ENCODE data around the gene QSOX2. TPM values are rescaled to one million over a fixed set of nuclear protein-coding genes. Genes with fewer than 3 reads are reported as not detected.

QSOX2 gene
- total RNA-seq, 1 experiment from 2014 or later = 34.6 TPM

- BruUV-seq (replicated peaks) = no TSS peak
- H3K4me3 ChIP-seq (replicated peaks in 1 of 2; ENCODE audit: low read depth in 1 of 2, low read length in 2 of 2) = no peak overlapping the region
- H3K27me3 ChIP-seq (ENCODE audit: insufficient read depth, low read length) = no peaks in the 10 kb centered on the region
- ATAC-seq = no peak
- TF ChIP-seq SRF (IDR thresholded peaks at IDR 0.05; ENCODE audit: low read depth) (no peak), TCF7L2 (IDR thresholded peaks at IDR 0.05; ENCODE audit: borderline replicate concordance, extremely low read depth, insufficient read depth, insufficient read length) (no peak), POLR2AphosphoS5 (IDR thresholded peaks at IDR 0.05; ENCODE audit: low read depth, low read length) (no peak), EGR1 (IDR thresholded peaks at IDR 0.05; ENCODE audit: low read depth) (no peak), CBX3 (IDR thresholded peaks at IDR 0.05; ENCODE audit: low read depth) (no peak), YY1 (IDR thresholded peaks at IDR 0.05; ENCODE audit: extremely low read depth, insufficient replicate concordance, low read depth, low read length) (no peak), MAX (IDR thresholded peaks at IDR 0.05) (no peak), EZH2phosphoT487 (IDR thresholded peaks at IDR 0.05; ENCODE audit: borderline replicate concordance) (no peak), ZNF274 (IDR thresholded peaks at IDR 0.05; ENCODE audit: low read depth, low read length) (no peak), CEBPB (IDR thresholded peaks at IDR 0.05; ENCODE audit: low read depth) (no peak), JUND (IDR thresholded peaks at IDR 0.05) (no peak), SIN3A (IDR thresholded peaks at IDR 0.05; ENCODE audit: low read depth) (no peak), REST (IDR thresholded peaks at IDR 0.05; ENCODE audit: low read depth) (no peak), FOSL1 (IDR thresholded peaks at IDR 0.05; ENCODE audit: low read depth) (no peak)
- H3K27ac ChIP-seq (ENCODE audit: low read depth, low read length) = no peak overlapping the region
- no peak overlapping the region for H3K9ac ChIP-seq (ENCODE audit: low read length)
- ChIA-PET POLR2A (no interaction called here), RAD21 (ENCODE audit: low non-redundant PET in 1 of 2, low total read pairs in 2 of 2, uncharacterized antibody in 2 of 2, unreplicated experiment in 2 of 2) (no interaction called here), CTCF (interaction anchor here (1.2 kb wide), 1 partner anchor 12 kb away, joined by 3 read pairs; no protein-coding TSS in a partner anchor)
- no peak for DNase-seq (ENCODE audit: low read depth, low spot score)
- no peaks in the 10 kb centered on the region for H3K9me2 ChIP-seq (ENCODE audit: insufficient read depth)
- intact Hi-C loops (cut with micrococcal nuclease) = no loop called here
- H3K36me3 ChIP-seq (ENCODE audit: control insufficient read depth in 1 of 2, insufficient read depth in 2 of 2, low read length in 2 of 2) = no peaks in the 10 kb centered on the region
- H2AFZ ChIP-seq (ENCODE audit: low read depth, low read length, poor library complexity, severe bottlenecking) = no peak overlapping the region
- H3K4me1 ChIP-seq (ENCODE audit: control insufficient read depth in 1 of 2, insufficient read depth in 2 of 2, low read length in 2 of 2) = peaks cover 4 to 11% of the 10 kb centered on the region in 2 experiments; a peak in 3 of 4 replicates
- H4K20me1 ChIP-seq (ENCODE audit: insufficient read depth) = no peaks in the 10 kb centered on the region
- no peaks in the 10 kb centered on the region for H3K9me3 ChIP-seq (ENCODE audit: control insufficient read depth in 1 of 2, insufficient read depth in 1 of 2, low read depth in 1 of 2, low read length in 2 of 2)
- H3K79me2 ChIP-seq (ENCODE audit: insufficient read depth, low read length) = no peaks in the 10 kb centered on the region
- H3K4me2 ChIP-seq (ENCODE audit: low read length) = no peak overlapping the region
These were observed 14.9 kb upstream of the QSOX2 start for GRCh38 chr9:136260521-136260920.
